CD8-positive, alpha-beta memory T cell (primary cell): ENCODE data around the gene PPP1R7. TPM values are rescaled to one million over a fixed set of nuclear protein-coding genes. Genes with fewer than 3 reads are reported as not detected.
A peak's percentile ranks its signal among the peaks of the same experiment; 100 is the strongest.

ENCODE experiments used
- CTCF ChIA-PET: fragments of 350-600 bp; sonication (Branson Sonifier 250); formaldehyde crosslinking; loops from one replicate; lab custom pipeline; 2021; ENCODE audit warnings: antibody characterized with exemption; lab: Charles Lee
- POLR2A ChIA-PET: fragments of 350-600 bp; sonication (Branson Sonifier 250); formaldehyde crosslinking; loops from one replicate; lab custom pipeline; 2021; ENCODE audit warnings: antibody characterized with exemption; lab: Charles Lee
- DNase-seq, 5 donors: peaks; one replicate each; pipeline versions ENCODE4 v3.0.0 to v3.0.0-alpha.2; 2020 to 2022; ENCODE audit warnings: mixed read lengths in 1 of 5
- H3K27ac ChIP-seq: one replicate; pipeline ENCODE4 v1.7.0; 2013; ENCODE audit warnings: low read depth, mild to moderate bottlenecking, low read length, moderate library complexity
- H3K27me3 ChIP-seq: 2 replicates; pipeline ENCODE4 v1.7.0; 2013; ENCODE audit warnings: low read length, mild to moderate bottlenecking; ENCODE audit not compliant: insufficient read depth, poor library complexity, severe bottlenecking
- H3K36me3 ChIP-seq: 2 replicates; pipeline ENCODE4 v1.7.0; 2013; ENCODE audit warnings: mild to moderate bottlenecking, low read length, moderate library complexity; ENCODE audit not compliant: insufficient read depth
- H3K4me1 ChIP-seq: 2 replicates; pipeline ENCODE4 v1.7.0; 2013; ENCODE audit warnings: mild to moderate bottlenecking, low read length, moderate library complexity; ENCODE audit not compliant: insufficient read depth
- H3K4me3 ChIP-seq: 2 replicates; pipeline ENCODE4 v1.7.0; 2013; ENCODE audit warnings: mild to moderate bottlenecking, low read length
- H3K9me3 ChIP-seq: 2 replicates; pipeline ENCODE4 v1.7.0; 2013; ENCODE audit warnings: mild to moderate bottlenecking, low read length
- H3K27ac Mint-ChIP-seq, 8 donors: one replicate each; pipeline ENCODE4 v1.8.0; 2020 to 2021; ENCODE audit warnings: mixed read lengths in 8 of 8, mild to moderate bottlenecking in 6 of 8, inconsistent platforms in 3 of 8, moderate library complexity in 3 of 8
- H3K27me3 Mint-ChIP-seq, 2 donors: one replicate each; pipeline ENCODE4 v1.8.0; 2020 to 2021; ENCODE audit warnings: mixed read lengths in 2 of 2, mild to moderate bottlenecking in 1 of 2, moderate library complexity in 1 of 2
- H3K36me3 Mint-ChIP-seq, 3 donors: one replicate each; pipeline ENCODE4 v1.8.0; 2020 to 2021; ENCODE audit warnings: mixed read lengths in 3 of 3, inconsistent platforms in 1 of 3, mild to moderate bottlenecking in 1 of 3
- H3K4me1 Mint-ChIP-seq, 3 donors: one replicate each; pipeline ENCODE4 v1.8.0; 2020 to 2021; ENCODE audit warnings: mixed read lengths in 3 of 3, inconsistent platforms in 1 of 3, mild to moderate bottlenecking in 1 of 3
- H3K4me3 Mint-ChIP-seq, 7 donors: one replicate each; pipeline ENCODE4 v1.8.0; 2020 to 2021; ENCODE audit warnings: mixed read lengths in 7 of 7, mild to moderate bottlenecking in 6 of 7, moderate library complexity in 4 of 7, inconsistent platforms in 2 of 7
- H3K9me3 Mint-ChIP-seq, 5 donors: one replicate each; pipeline ENCODE4 v1.8.0; 2020 to 2022; ENCODE audit warnings: mixed read lengths in 5 of 5, mild to moderate bottlenecking in 3 of 5, moderate library complexity in 2 of 5, inconsistent platforms in 1 of 5
- polyA plus RNA-seq: library from polyadenylated mRNA; unstranded; fragments of 300-500 nt; fragmentation: Illumina TruSeq; gene quantifications from one replicate; pipeline ENCODE4 v1.2.3, GENCODE V29; 2021
- total RNA-seq, 2 experiments: library from RNA; stranded (reverse); gene quantifications; one replicate each; pipeline ENCODE4 v1.2.3, GENCODE V29; 2021

PPP1R7 gene
- total and polyA plus RNA-seq, 3 experiments from 2014 or later: 82.6 to 132 (median 87.2) TPM

DNA sequence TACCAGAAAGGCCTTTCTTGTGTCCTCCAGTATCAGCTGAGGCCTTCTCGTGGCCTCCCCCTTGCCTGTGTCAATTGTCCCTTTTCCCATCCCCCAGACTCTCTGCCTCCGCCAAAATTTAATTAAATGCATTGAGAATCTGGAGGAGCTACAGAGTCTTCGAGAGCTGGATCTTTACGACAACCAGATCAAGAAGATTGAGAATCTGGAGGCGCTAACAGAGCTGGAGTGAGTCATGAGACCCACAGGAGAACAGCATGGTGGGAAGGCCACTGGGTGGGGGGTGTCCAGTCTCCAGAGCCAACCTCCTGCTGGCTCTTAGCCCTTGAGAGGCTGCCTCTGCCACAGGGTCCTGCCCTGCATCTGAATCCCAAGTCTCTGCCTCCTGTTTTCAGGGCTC, 8.8 kb downstream of the PPP1R7 start:
- H3K27ac ChIP-seq: no peak overlapping the region
- H3K27me3 ChIP-seq: no peaks in the 10 kb centered on the region
- Mint-ChIP-seq H3K36me3 (peaks cover 3 to 76% (median 11%) of the 10 kb centered on the region in 3 donors), H3K27ac (peak overlapping the region in 1 of 8 donors; percentile 38), H3K4me1 (peaks cover 5 to 16% (median 5%) of the 10 kb centered on the region in 3 donors), H3K27me3 (no peaks in the 10 kb centered on the region), H3K9me3 (no peaks in the 10 kb centered on the region), H3K4me3 (no peak overlapping the region)
- H3K4me3 ChIP-seq: no peak overlapping the region
- ChIA-PET POLR2A (no interaction called here), CTCF (no interaction called here)
- peaks cover 24% of the 10 kb centered on the region for H3K36me3 ChIP-seq
- no peaks in the 10 kb centered on the region for H3K4me1 ChIP-seq
- DNase-seq: no peak
- H3K9me3 ChIP-seq: no peaks in the 10 kb centered on the region

GRCh38 chr2:241160318-241160717, 10.1 kb downstream of the PPP1R7 start:
- Mint-ChIP-seq H3K9me3 (no peaks in the 10 kb centered on the region), H3K36me3 (peaks cover 3 to 75% (median 11%) of the 10 kb centered on the region in 3 donors), H3K27me3 (no peaks in the 10 kb centered on the region), H3K4me3 (no peak overlapping the region), H3K4me1 (peaks cover 3 to 13% (median 5%) of the 10 kb centered on the region in 3 donors), H3K27ac (no peak overlapping the region)
- Histone ChIP-seq H3K27ac (no peak overlapping the region), H3K9me3 (no peaks in the 10 kb centered on the region), H3K4me1 (no peaks in the 10 kb centered on the region), H3K4me3 (no peak overlapping the region), H3K36me3 (peaks cover 28% of the 10 kb centered on the region), H3K27me3 (no peaks in the 10 kb centered on the region)
- ChIA-PET CTCF (no interaction called here), POLR2A (no interaction called here)
- DNase-seq: no peak

GRCh38 chr2:241161646-241162281, 11.5 kb downstream of the PPP1R7 start:
- Mint-ChIP-seq H3K27me3 (no peaks in the 10 kb centered on the region), H3K4me1 (peaks cover under 1 to 7% (median 2%) of the 10 kb centered on the region in 3 donors), H3K27ac (peak overlapping the region in 3 of 8 donors; percentile 13 to 79 (median 39)), H3K9me3 (no peaks in the 10 kb centered on the region), H3K36me3 (peaks cover 3 to 81% (median 11%) of the 10 kb centered on the region in 3 donors), H3K4me3 (no peak overlapping the region)
- H3K27ac ChIP-seq: no peak overlapping the region
- DNase-seq: no peak
- POLR2A ChIA-PET: no interaction called here
- CTCF ChIA-PET: no interaction called here
- H3K9me3 ChIP-seq: no peaks in the 10 kb centered on the region
- H3K4me1 ChIP-seq: no peaks in the 10 kb centered on the region
- no peak overlapping the region for H3K4me3 ChIP-seq
- peaks cover 35% of the 10 kb centered on the region for H3K36me3 ChIP-seq
- H3K27me3 ChIP-seq: no peaks in the 10 kb centered on the region

DNA sequence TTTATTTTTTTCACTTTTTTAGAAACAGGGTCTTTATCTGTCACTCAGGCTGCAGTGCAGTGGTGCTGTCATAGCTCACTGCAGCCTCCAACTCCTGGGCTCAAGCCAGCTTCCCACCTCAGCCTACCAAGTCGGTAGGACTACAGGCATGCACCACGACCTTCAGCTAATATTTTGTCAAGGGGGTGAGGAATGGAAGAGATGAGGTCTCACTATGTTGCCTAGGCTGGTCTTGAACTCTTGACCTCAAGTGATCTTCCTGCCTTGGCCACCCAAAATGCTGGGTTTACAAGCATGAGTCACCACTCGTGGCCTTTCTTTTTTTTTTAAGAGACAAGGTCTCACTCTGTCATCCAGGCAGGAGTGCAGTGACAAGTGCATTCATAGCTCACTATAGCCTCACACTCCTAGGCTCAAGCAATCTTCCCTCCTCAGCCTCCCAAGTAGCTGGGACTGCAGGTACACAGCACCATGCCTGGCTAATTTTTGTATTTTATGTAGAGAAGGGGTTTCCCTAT, 13.4 kb downstream of the PPP1R7 start:
- H3K27me3 ChIP-seq: no peaks in the 10 kb centered on the region
- ChIA-PET POLR2A (no interaction called here), CTCF (interaction anchor here (0.9 kb wide), 1 partner anchor 23 kb away, joined by 3 read pairs; no protein-coding TSS in a partner anchor)
- Mint-ChIP-seq H3K4me1 (peaks cover 0 to 1% (median 0%) of the 10 kb centered on the region in 3 donors), H3K27ac (peak overlapping the region in 1 of 8 donors; percentile 60), H3K27me3 (no peaks in the 10 kb centered on the region), H3K4me3 (no peak overlapping the region), H3K36me3 (peaks cover 5 to 81% (median 9%) of the 10 kb centered on the region in 3 donors), H3K9me3 (no peaks in the 10 kb centered on the region)
- no peaks in the 10 kb centered on the region for H3K9me3 ChIP-seq
- no peak for DNase-seq
- H3K4me1 ChIP-seq: no peaks in the 10 kb centered on the region
- H3K4me3 ChIP-seq: no peak overlapping the region
- peaks cover 41% of the 10 kb centered on the region for H3K36me3 ChIP-seq
- no peak overlapping the region for H3K27ac ChIP-seq

GRCh38 chr2:241168366-241168765, 18.1 kb downstream of the PPP1R7 start:
- Histone ChIP-seq H3K9me3 (peaks cover 4% of the 10 kb centered on the region), H3K27me3 (no peaks in the 10 kb centered on the region), H3K4me1 (no peaks in the 10 kb centered on the region), H3K4me3 (no peak overlapping the region), H3K36me3 (peaks cover 57% of the 10 kb centered on the region), H3K27ac (no peak overlapping the region)
- Mint-ChIP-seq H3K27ac (no peak overlapping the region), H3K4me3 (no peak overlapping the region), H3K36me3 (peaks cover 29 to 83% (median 39%) of the 10 kb centered on the region in 3 donors), H3K4me1 (peaks cover under 1 to 2% (median 2%) of the 10 kb centered on the region in 3 donors), H3K9me3 (peaks cover 0 to 14% (median 10%) of the 10 kb centered on the region in 5 donors), H3K27me3 (no peaks in the 10 kb centered on the region)
- ChIA-PET POLR2A (no interaction called here), CTCF (interaction anchor here (0.9 kb wide), 1 partner anchor 18 kb away, joined by 6 read pairs; the partner anchor contains the start of gene PPP1R7)
- DNase-seq: no peak

DNA sequence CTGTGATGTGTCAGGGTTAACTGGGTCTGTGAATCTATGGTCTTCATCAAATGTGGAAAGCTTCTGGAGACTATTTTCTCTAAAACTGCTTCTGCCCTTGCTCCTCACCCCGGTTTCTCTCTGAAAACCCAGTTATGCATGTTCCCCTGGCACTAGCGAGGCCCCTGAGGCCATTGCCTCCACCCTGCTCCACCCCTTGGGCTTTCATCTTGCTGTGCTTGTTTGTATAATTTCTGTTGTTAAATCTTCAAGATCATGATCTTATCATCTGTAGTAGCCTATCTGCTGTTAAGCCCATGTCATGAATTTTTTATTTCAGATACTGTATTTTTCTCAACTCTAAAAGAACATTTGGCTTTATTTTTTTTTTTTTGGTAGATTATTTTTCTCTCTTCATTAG, 23.3 kb downstream of the PPP1R7 start:
- peak overlapping the region in 5 of 8 donors; percentile 43 to 69 (median 64) for H3K27ac Mint-ChIP-seq
- Histone ChIP-seq H3K27ac (no peak overlapping the region), H3K27me3 (no peaks in the 10 kb centered on the region), H3K9me3 (peaks cover 4% of the 10 kb centered on the region), H3K36me3 (peaks cover 31% of the 10 kb centered on the region), H3K4me3 (no peak overlapping the region), H3K4me1 (no peaks in the 10 kb centered on the region)
- H3K4me3 Mint-ChIP-seq: no peak overlapping the region
- H3K9me3 Mint-ChIP-seq: peaks cover 0 to 14% (median 10%) of the 10 kb centered on the region in 5 donors
- DNase-seq: no peak
- ChIA-PET POLR2A (no interaction called here), CTCF (interaction anchor here (1.0 kb wide), 1 partner anchor 95 kb away, joined by 6 read pairs; no protein-coding TSS in a partner anchor)
- H3K27me3 Mint-ChIP-seq: no peaks in the 10 kb centered on the region
- H3K4me1 Mint-ChIP-seq: peaks cover 2 to 12% (median 5%) of the 10 kb centered on the region in 3 donors
- peaks cover 41 to 84% (median 43%) of the 10 kb centered on the region in 3 donors for H3K36me3 Mint-ChIP-seq

DNA sequence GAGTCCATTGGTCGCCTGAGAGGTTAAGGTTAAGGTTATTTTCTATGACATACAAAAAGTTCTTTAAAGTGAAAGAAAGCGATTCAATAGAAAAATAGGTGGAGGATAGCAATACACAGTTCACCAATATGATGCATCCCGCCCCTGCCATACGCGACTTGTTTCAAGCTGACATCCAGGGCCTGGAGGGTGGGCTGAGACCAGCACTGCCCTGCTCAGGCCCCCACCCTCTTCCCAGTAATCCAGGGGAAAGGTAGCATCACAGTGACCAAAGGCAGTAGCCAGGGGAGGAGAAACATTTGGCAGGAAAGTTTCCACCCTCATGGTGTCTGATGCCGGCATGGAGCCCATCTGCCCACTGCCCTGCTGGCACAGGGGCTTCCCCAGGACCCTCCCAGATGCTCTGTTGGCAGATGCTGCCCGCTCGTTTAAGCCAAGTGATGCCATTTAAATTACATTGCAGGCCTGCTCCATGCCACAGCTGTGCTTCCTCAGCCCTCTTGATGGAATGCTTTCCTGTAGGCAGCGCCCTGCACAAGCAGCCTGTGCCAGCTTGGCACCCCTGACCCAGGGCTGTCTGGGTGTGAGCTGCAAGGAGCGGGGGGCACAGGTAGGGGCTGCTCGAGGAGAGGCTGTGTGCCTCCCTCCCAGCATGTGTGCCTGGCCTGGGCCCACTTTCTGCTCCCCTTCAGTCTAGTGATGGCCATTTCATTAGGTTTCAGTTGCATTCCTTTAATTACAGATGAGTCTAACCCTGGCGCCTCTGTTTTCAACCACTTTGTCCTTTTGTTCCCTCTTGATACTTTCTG, 27.5 kb downstream of the PPP1R7 start:
- H3K9me3 Mint-ChIP-seq: peaks cover 0 to 2% (median 0%) of the 10 kb centered on the region in 5 donors
- H3K36me3 Mint-ChIP-seq: peaks cover 16 to 80% (median 24%) of the 10 kb centered on the region in 3 donors
- H3K9me3 ChIP-seq: no peaks in the 10 kb centered on the region
- DNase-seq: no peak
- peaks cover 2 to 12% (median 5%) of the 10 kb centered on the region in 3 donors for H3K4me1 Mint-ChIP-seq
- no peak overlapping the region for H3K27ac ChIP-seq
- CTCF ChIA-PET: no interaction called here
- H3K4me1 ChIP-seq: no peaks in the 10 kb centered on the region
- H3K36me3 ChIP-seq: no peaks in the 10 kb centered on the region
- H3K27ac Mint-ChIP-seq: no peak overlapping the region
- H3K4me3 Mint-ChIP-seq: no peak overlapping the region
- no peaks in the 10 kb centered on the region for H3K27me3 Mint-ChIP-seq
- POLR2A ChIA-PET: no interaction called here
- H3K4me3 ChIP-seq: no peak overlapping the region
- H3K27me3 ChIP-seq: no peaks in the 10 kb centered on the region
